Activated CD8-positive, alpha-beta memory T cell treated with anti-CD3 and anti-CD28 coated beads, Interleukin-2, amount 10 ng/mL, durations not matched to agents 7 days and 5 days (primary cell): ENCODE data around the gene GPR15. TPM values are rescaled to one million over a fixed set of nuclear protein-coding genes. Genes with fewer than 3 reads are reported as not detected.
A peak's percentile ranks its signal among the peaks of the same experiment; 100 is the strongest.

Experiments used
- ATAC-seq: fragments of 150-1000 bp; cut with Tn5 transposase; one replicate; pipeline ENCODE4 v1.10.0; 2021; ENCODE audit warnings: moderate library complexity
- CTCF ChIA-PET: fragments of 350-600 bp; sonication (Branson Sonifier 250); formaldehyde crosslinking; loops from one replicate; lab custom pipeline; 2021; ENCODE audit warnings: antibody characterized with exemption; lab: Charles Lee
- DNase-seq: peaks from one replicate; pipeline ENCODE4 v3.0.0-alpha.2; 2020
- H3K27ac Mint-ChIP-seq: one replicate; pipeline ENCODE4 v1.8.0; 2021; ENCODE audit warnings: mild to moderate bottlenecking, mixed read lengths
- H3K27me3 Mint-ChIP-seq: one replicate; pipeline ENCODE4 v1.8.0; 2021; ENCODE audit warnings: mixed read lengths
- H3K36me3 Mint-ChIP-seq: one replicate; pipeline ENCODE4 v1.8.0; 2021; ENCODE audit warnings: mild to moderate bottlenecking, mixed read lengths
- H3K4me1 Mint-ChIP-seq: one replicate; pipeline ENCODE4 v1.8.0; 2021; ENCODE audit warnings: mixed read lengths
- H3K4me3 Mint-ChIP-seq: one replicate; pipeline ENCODE4 v1.8.0; 2021; ENCODE audit warnings: mild to moderate bottlenecking, moderate library complexity, mixed read lengths
- H3K9me3 Mint-ChIP-seq: one replicate; pipeline ENCODE4 v1.8.0; 2022; ENCODE audit warnings: low read depth, mixed read lengths
- total RNA-seq, 2 experiments: library from RNA; stranded (reverse); gene quantifications; one replicate each; pipeline ENCODE4 v1.2.3, GENCODE V29; 2021

GPR15 gene
- total RNA-seq, 2 experiments from 2014 or later, result 107 to 182 TPM

DNA sequence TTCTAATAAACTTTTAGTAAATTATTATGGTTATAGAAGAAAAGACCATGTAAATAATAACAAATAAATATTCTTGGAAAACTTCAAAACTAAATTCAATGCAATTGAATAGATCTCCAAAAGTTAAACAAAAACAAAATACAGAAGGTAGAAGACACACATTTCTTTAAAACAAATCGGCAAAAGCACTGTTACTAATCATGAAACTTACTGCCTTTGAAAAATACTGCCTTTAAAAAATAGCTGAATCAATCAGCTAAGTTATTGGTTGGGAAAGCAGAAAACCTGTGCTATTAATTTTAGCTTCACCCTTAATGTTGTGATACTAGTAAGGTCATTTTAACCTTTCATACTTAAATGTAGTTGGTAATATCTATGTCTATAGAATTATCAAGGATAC, 3.0 kb downstream of the GPR15 start:
- peak overlapping the region; percentile 81 for H3K27ac Mint-ChIP-seq

DNA sequence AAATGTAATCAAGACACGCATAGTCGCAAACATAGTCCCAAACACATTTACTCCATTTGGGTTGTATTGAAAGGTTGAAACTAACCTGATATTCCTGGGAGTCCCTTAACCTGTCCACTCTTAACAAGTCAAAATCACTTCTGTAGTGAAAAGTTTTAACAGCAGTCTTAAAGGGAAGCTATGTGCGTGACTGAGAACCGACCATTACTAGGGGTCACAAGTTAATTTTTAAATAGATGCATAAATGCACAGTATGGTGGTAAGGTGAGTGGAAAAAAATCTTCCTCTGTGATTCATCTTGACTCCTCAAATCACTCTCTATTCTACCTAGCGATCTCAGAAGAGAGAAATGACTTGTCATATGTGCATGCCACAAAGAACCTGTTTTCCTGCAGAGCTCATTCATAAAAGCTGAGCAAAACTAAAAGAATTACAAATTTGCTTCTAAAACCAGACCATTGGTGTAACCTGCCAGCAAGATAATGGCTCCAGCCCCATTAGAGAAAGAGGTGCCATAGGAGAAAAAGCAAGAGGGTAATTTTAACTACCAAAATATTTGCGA, 4.8 kb downstream of the GPR15 start:
- CTCF ChIA-PET, result interaction anchor here (0.8 to 2.2 kb wide), 11 partner anchors 9 to 60 kb away, joined by 3 to 9 read pairs (median 4); partner anchors contain the start of gene CLDND1
- peak; percentile 72 for ATAC-seq
- no peak for DNase-seq
- Mint-ChIP-seq H3K9me3 (no peaks in the 10 kb centered on the region), H3K36me3 (peaks cover 52% of the 10 kb centered on the region), H3K27me3 (no peaks in the 10 kb centered on the region), H3K4me3 (peak overlapping the region; percentile 75), H3K4me1 (peaks cover 61% of the 10 kb centered on the region), H3K27ac (peak overlapping the region; percentile 93)

More for the DNA sequence above, 3.0 kb downstream of the GPR15 start:
- ATAC-seq, result no peak
- H3K27me3 Mint-ChIP-seq, result no peaks in the 10 kb centered on the region
- no peak for DNase-seq
- CTCF ChIA-PET, result interaction anchor here (1.5 kb wide), 1 partner anchor 12 kb away, joined by 4 read pairs; no protein-coding TSS in a partner anchor
- H3K4me3 Mint-ChIP-seq, result peak overlapping the region; percentile 70
- peaks cover 63% of the 10 kb centered on the region for H3K4me1 Mint-ChIP-seq
- no peaks in the 10 kb centered on the region for H3K9me3 Mint-ChIP-seq
- peaks cover 66% of the 10 kb centered on the region for H3K36me3 Mint-ChIP-seq

DNA sequence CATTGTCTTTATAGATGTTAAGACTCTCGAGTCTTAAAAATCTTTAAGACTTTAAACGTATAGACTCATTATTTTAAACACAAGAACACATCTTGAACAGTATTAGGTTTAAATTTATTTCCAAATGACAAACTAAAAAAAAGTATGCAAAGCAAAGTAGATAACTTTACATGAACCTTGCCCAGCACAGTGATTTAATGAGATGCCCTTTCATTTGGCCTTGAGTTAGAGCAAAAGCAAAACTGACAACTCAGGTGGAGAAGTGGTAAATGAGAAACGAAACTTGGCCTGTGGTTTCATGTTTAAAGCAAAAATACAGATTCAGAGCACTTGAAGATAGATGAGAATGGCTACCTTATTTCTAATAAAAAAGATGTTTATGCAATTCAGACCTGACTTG, 8.6 kb downstream of the GPR15 start:
- peaks cover 73% of the 10 kb centered on the region for H3K4me1 Mint-ChIP-seq
- H3K27me3 Mint-ChIP-seq, result no peaks in the 10 kb centered on the region
- peak overlapping the region; percentile 52 for H3K4me3 Mint-ChIP-seq
- peaks cover 43% of the 10 kb centered on the region for H3K36me3 Mint-ChIP-seq
- CTCF ChIA-PET, result interaction anchor here (1.3 to 2.5 kb wide), 5 partner anchors 10 to 25 kb away, joined by 3 to 16 read pairs (median 5); no protein-coding TSS in a partner anchor
- peak; percentile 53 for ATAC-seq
- peak overlapping the region; percentile 94 for H3K27ac Mint-ChIP-seq
- DNase-seq, result no peak
- no peaks in the 10 kb centered on the region for H3K9me3 Mint-ChIP-seq

DNA sequence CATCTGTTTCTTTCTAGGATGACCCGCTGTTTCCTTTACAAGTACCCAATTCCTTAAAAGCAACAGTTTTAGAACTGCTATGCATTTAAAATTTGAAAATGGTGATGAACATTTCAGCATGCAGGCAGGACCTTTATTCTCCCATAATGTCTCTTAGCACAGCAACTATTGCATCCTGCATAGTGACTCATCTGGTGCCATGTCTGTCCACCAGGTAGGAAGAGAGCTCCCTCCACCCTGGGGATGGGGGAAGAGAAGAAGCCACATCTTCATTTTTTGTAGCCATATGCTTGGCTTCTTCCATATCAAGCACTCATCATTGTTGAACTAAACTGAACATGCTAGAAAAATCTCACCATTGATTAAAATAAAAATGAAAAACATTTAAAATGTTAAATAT, 9.9 kb downstream of the GPR15 start:
- Mint-ChIP-seq H3K4me1 (peaks cover 74% of the 10 kb centered on the region), H3K4me3 (no peak overlapping the region), H3K27me3 (no peaks in the 10 kb centered on the region), H3K27ac (peak overlapping the region; percentile 95), H3K9me3 (no peaks in the 10 kb centered on the region), H3K36me3 (peaks cover 40% of the 10 kb centered on the region)
- no peak for ATAC-seq
- DNase-seq, result no peak
- CTCF ChIA-PET, result interaction anchor here (1.2 to 2.5 kb wide), 3 partner anchors 10 to 16 kb away, joined by 5 to 16 read pairs (median 8); no protein-coding TSS in a partner anchor

DNA sequence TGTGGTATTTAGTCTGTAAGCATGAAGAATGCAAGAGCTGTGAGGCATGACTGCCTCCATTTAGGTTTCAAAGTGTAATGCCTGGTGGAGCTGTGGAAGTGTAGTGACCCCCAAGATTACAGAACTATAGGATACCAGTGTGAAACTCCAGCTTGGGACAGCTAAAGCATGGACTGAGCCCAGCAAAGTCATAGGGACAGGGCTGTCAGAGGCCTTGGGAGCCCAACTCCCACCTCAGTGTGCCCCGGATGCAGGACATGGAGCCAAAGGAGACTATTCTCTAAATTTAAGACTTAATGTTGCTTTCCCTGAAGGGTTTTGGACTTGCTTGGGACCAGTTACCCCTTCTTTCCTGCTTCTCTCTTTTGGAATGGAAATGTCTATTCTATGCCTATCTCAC, 10.8 kb downstream of the GPR15 start:
- ATAC-seq (no peak), DNase-seq (no peak)
- H3K27ac Mint-ChIP-seq, result peak overlapping the region; percentile 65
- no peaks in the 10 kb centered on the region for H3K27me3 Mint-ChIP-seq
- no peaks in the 10 kb centered on the region for H3K9me3 Mint-ChIP-seq
- peaks cover 33% of the 10 kb centered on the region for H3K36me3 Mint-ChIP-seq
- no peak overlapping the region for H3K4me3 Mint-ChIP-seq
- peaks cover 69% of the 10 kb centered on the region for H3K4me1 Mint-ChIP-seq
- CTCF ChIA-PET, result interaction anchor here (2.0 to 2.5 kb wide), 2 partner anchors 10 to 15 kb away, joined by 5 to 16 read pairs; no protein-coding TSS in a partner anchor

DNA sequence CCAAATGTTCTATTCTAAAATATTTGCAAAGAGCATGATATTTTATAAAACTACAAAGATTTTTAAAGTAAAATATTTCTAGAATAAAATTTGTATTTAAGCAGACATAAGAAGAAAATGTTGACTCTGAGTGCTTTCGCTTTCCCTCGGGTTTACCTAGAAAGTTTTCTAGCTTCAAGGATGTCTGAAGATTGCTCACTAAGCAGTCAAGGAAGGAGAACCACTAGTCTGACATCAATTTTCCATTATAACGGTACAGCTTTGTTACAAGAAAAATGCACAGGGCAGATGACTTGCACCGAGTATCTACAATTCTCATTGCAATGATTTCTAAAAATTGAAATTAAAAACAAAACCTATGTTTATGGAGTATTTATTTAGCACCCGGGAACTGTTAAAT, 14.2 kb downstream of the GPR15 start:
- Mint-ChIP-seq H3K27me3 (no peaks in the 10 kb centered on the region), H3K4me3 (peak overlapping the region; percentile 65), H3K4me1 (peaks cover 73% of the 10 kb centered on the region), H3K36me3 (peaks cover 46% of the 10 kb centered on the region), H3K9me3 (no peaks in the 10 kb centered on the region), H3K27ac (peak overlapping the region; percentile 98)
- CTCF ChIA-PET, result interaction anchor here (0.8 to 2.4 kb wide), 7 partner anchors 9 to 48 kb away, joined by 3 to 14 read pairs (median 4); partner anchors contain the start of gene CPOX
- ATAC-seq (peak; percentile 89), DNase-seq (no peak)

DNA sequence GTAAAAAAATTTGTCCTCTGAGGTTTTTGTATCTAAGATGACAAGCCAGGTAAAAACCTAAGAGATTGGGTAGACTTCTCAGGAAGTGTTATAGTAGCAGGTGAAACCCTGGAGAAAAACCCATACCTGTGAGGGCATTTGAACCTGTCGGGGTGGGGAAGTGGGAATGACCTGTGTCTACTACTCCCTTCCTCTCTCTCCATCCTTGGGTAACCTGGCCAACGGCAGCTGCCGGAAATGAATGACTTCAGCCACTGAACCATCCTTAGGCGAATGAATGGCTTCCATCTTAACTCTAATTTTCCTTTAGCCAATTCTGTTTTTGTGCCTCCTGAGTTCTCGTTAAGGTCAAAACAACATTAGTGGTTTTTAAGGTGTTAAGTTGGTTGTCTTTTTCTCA, 16.8 kb downstream of the GPR15 start:
- CTCF ChIA-PET, result no interaction called here
- Mint-ChIP-seq H3K36me3 (peaks cover 54% of the 10 kb centered on the region), H3K27ac (peak overlapping the region; percentile 56), H3K9me3 (no peaks in the 10 kb centered on the region), H3K27me3 (no peaks in the 10 kb centered on the region), H3K4me1 (peaks cover 75% of the 10 kb centered on the region), H3K4me3 (no peak overlapping the region)
- DNase-seq (no peak), ATAC-seq (no peak)

DNA sequence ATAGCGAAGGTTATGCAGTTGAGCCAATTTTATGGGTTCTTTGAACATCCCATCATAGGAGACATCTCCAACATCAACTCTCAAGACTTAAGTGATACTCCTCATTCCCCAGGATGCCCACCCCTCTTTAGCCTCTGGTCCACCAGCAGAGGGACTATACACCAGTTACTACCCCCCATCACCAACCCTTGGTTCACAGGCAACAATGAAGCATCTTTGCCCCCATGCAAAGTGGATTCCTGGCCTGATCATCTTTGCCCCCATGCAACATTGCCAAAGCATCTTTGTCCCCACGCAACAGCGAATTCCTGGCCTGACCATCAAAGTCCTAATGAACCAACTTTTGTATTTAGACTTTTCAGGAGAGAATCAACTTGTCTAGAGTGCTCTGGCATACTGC, 19.1 kb downstream of the GPR15 start:
- Mint-ChIP-seq H3K27me3 (no peaks in the 10 kb centered on the region), H3K27ac (peak overlapping the region; percentile 98), H3K36me3 (peaks cover 56% of the 10 kb centered on the region), H3K4me3 (peak overlapping the region; percentile 33), H3K9me3 (no peaks in the 10 kb centered on the region), H3K4me1 (peaks cover 76% of the 10 kb centered on the region)
- DNase-seq, result no peak
- CTCF ChIA-PET, result interaction anchor here (1.0 to 2.0 kb wide), 5 partner anchors 9 to 22 kb away, joined by 4 to 7 read pairs (median 5); no protein-coding TSS in a partner anchor
- no peak for ATAC-seq

DNA sequence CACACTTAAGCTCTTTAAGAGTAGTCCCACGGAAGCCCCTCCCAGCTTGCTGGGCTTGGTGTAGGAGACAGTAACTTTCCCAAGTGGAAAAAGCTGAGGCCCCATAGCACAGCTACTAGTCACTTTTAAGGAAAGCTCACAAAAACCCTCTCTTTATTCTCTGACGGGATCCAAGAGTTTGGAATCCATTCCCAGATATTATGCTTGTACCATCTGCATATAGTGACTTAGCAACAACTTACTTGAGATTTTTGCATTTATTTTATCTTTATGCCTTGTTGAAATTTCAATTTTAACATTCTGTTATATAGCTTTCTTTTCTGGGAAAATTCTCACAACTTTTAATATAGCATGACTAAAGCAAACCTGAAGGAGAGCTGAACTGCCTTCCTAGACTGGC, 19.5 kb downstream of the GPR15 start:
- Mint-ChIP-seq H3K9me3 (no peaks in the 10 kb centered on the region), H3K27ac (peak overlapping the region; percentile 98), H3K4me3 (peak overlapping the region; percentile 33), H3K4me1 (peaks cover 75% of the 10 kb centered on the region), H3K27me3 (no peaks in the 10 kb centered on the region), H3K36me3 (peaks cover 56% of the 10 kb centered on the region)
- DNase-seq, result no peak
- ATAC-seq, result no peak
- CTCF ChIA-PET, result interaction anchor here (0.8 to 2.0 kb wide), 5 partner anchors 9 to 21 kb away, joined by 3 to 7 read pairs (median 5); no protein-coding TSS in a partner anchor

DNA sequence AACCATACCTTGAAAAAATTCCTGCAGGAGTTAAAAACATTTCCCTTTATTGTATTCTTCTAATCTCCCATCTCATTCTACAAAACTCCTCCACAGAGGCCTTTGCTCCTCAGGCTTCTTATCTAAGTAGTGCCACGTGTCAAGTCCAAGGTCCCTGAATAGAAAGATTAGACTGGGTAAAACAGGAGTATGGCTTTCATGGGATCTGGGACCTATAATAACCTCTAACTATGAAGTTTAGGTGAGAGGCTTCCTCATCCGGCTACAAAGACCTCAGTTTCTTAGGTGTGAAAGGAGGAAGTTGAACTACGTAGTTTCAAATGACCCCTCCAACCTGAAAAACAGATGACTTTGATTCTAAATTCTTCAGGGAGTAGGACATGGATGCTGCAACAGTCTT, 20.0 kb downstream of the GPR15 start:
- Mint-ChIP-seq H3K36me3 (peaks cover 57% of the 10 kb centered on the region), H3K27me3 (no peaks in the 10 kb centered on the region), H3K9me3 (no peaks in the 10 kb centered on the region), H3K4me1 (peaks cover 76% of the 10 kb centered on the region), H3K4me3 (peak overlapping the region; percentile 78), H3K27ac (peak overlapping the region; percentile 98)
- DNase-seq (no peak), ATAC-seq (no peak)
- CTCF ChIA-PET, result interaction anchor here (0.8 to 2.0 kb wide), 6 partner anchors 10 to 21 kb away, joined by 3 to 7 read pairs (median 4); no protein-coding TSS in a partner anchor

DNA sequence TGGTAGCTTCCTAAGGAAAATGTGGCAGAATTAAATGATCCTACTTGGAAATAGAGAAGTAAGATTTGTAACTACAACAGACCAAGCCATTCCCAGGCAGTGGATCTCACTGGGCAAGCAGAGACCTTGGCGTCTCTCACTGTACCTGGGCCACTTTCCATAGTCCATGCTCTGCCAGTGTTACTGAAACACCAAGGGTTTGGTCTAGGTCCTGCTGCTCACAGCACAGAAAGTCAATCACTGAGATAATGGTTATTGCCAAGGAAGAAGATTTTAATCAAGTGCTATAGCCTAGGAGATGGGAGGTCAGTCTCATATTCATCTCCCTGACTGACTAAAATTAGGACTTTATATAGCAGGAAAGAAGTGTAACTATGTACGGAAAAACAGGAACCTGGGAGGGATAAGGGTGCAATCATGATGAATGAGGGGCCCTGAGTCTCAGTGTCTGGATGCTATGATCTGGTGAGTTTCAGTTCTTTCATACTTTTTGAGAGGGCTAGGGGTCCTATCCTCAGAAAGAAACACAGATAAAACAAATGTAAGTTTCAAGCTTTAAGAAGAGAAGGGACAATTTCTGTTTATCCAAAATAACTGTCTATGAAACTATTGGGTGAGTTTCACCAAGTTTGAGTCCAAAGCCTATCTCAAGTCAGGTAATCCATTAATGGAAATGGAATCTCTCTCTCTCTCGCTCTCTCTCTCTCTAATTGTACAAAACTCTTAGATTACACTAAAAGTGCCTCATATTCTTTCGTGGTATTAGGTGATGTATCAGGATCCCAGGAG, 20.6 kb downstream of the GPR15 start:
- peaks cover 57% of the 10 kb centered on the region for H3K36me3 Mint-ChIP-seq
- CTCF ChIA-PET, result interaction anchor here (1.0 to 2.1 kb wide), 5 partner anchors 11 to 20 kb away, joined by 4 to 8 read pairs (median 4); no protein-coding TSS in a partner anchor
- DNase-seq, result no peak
- H3K27me3 Mint-ChIP-seq, result no peaks in the 10 kb centered on the region
- H3K4me1 Mint-ChIP-seq, result peaks cover 82% of the 10 kb centered on the region
- H3K27ac Mint-ChIP-seq, result peak overlapping the region; percentile 98
- H3K9me3 Mint-ChIP-seq, result no peaks in the 10 kb centered on the region
- ATAC-seq, result no peak
- H3K4me3 Mint-ChIP-seq, result peak overlapping the region; percentile 78

DNA sequence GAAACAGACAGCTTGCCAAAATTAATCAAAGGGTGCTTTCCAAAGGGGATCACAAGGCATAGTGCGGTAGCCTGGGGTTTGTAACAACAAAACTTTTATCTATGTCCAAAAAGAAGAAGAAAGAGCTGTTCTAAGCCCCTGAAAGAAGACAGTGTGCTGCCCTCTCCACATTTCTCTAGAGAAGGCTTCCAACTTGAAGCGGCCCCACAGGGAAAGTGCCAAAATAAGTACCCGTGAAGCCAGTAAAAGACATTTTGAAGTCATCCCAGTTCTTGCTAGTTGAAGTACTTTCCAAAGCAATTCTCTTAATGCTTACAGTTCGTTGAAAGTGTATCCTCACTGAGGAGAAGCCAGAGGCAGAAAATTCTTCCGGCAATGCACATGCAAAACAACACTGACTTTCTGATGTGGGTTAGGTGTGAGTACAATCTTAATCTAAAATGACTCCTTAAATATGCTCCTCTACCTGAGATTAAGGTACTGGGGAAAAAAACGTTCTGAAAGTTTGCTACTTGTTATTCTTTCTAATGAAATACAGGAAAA, 21.3 kb downstream of the GPR15 start:
- no peak for DNase-seq
- Mint-ChIP-seq H3K27me3 (no peaks in the 10 kb centered on the region), H3K9me3 (no peaks in the 10 kb centered on the region), H3K4me3 (peak overlapping the region; percentile 78), H3K36me3 (peaks cover 56% of the 10 kb centered on the region), H3K4me1 (peaks cover 87% of the 10 kb centered on the region), H3K27ac (peak overlapping the region; percentile 98)
- CTCF ChIA-PET, result interaction anchor here (1.2 to 2.1 kb wide), 3 partner anchors 9 to 16 kb away, joined by 3 to 8 read pairs (median 4); no protein-coding TSS in a partner anchor
- no peak for ATAC-seq

DNA sequence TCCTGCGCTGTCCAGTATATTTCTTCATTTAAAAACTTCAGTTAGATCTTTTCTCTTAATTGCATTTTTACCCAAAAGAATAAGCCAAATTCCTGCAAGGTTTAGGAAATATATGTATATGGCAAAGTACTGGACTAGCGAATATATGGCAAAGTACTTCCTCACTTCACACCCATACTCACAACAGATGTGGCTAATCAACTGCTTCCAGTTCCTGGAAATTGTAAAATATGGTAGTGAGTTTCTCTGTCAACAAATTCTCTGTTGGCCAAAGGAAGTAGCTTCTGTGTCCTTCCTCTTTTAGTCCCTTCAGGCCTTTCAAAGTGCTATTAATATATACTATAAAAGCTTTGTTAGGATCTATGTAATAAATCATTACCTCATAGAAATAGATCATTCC, 22.0 kb downstream of the GPR15 start:
- Mint-ChIP-seq H3K4me3 (peak overlapping the region; percentile 78), H3K9me3 (no peaks in the 10 kb centered on the region), H3K36me3 (peaks cover 51% of the 10 kb centered on the region), H3K27ac (peak overlapping the region; percentile 98), H3K4me1 (peaks cover 87% of the 10 kb centered on the region), H3K27me3 (no peaks in the 10 kb centered on the region)
- ATAC-seq (no peak), DNase-seq (no peak)
- CTCF ChIA-PET, result interaction anchor here (1.2 to 2.1 kb wide), 4 partner anchors 8 to 28 kb away, joined by 3 to 8 read pairs (median 4); no protein-coding TSS in a partner anchor
